Heart left ventricle (tissue), 16 donors: ENCODE measurements around the gene DENND5A. TPM values are rescaled to one million over a fixed set of nuclear protein-coding genes. Genes with fewer than 3 reads are reported as not detected.
A peak's percentile ranks its signal among the peaks of the same experiment; 100 is the strongest.
"Not testable (repeated sequence)": the region's sequence is repeated elsewhere in the genome, so short reads cannot be mapped to it uniquely, and the experiment has no call there.

Experiments used
- ATAC-seq, 4 donors: fragments of 200-7000 bp; cut with Tn5 transposase; one replicate each; pipeline ENCODE4 v1.9.1; 2020 to 2022; ENCODE audit warnings: moderate library complexity in 4 of 4, mild to moderate bottlenecking in 3 of 4, moderate number of reproducible peaks in 1 of 4
- DNase-seq, 5 donors: peaks; one replicate each; pipeline ENCODE4 v3.0.0-alpha.2; 2020
- H3K27ac ChIP-seq, 12 donors: fragments of 200-600 bp; sonication (generic) in 4 of 12; one replicate each; pipeline versions ENCODE4 v1.5.0 to v1.8.0; 2016 to 2022; ENCODE audit warnings: mild to moderate bottlenecking in 2 of 12
- H3K27me3 ChIP-seq, 9 donors: fragments of 200-600 bp; sonication (generic) in 2 of 9; one replicate each; pipeline versions ENCODE4 v1.5.1 to v1.8.0; 2016 to 2022; ENCODE audit warnings: mild to moderate bottlenecking in 3 of 9
- H3K36me3 ChIP-seq, 9 donors: fragments of 200-600 bp; sonication (generic) in 2 of 9; one replicate each; pipeline versions ENCODE4 v1.5.0 to v1.8.0; 2018 to 2022; ENCODE audit warnings: mild to moderate bottlenecking in 2 of 9
- H3K4me1 ChIP-seq, 12 donors: fragments of 200-600 bp; sonication (generic) in 4 of 12; one replicate each; pipeline versions ENCODE4 v1.5.0 to v1.8.0; 2016 to 2022; ENCODE audit warnings: mild to moderate bottlenecking in 3 of 12
- H3K4me3 ChIP-seq, 12 donors: fragments of 200-600 bp; sonication (generic) in 4 of 12; one replicate each; pipeline versions ENCODE4 v1.5.0 to v1.8.0; 2017 to 2022; ENCODE audit warnings: mild to moderate bottlenecking in 9 of 12, moderate library complexity in 4 of 12
- H3K9me3 ChIP-seq, 12 donors: fragments of 200-600 bp; sonication (generic) in 4 of 12; one replicate each; pipeline versions ENCODE4 v1.5.0 to v1.8.0; 2016 to 2022; ENCODE audit warnings: mild to moderate bottlenecking in 1 of 12
- POLR2A ChIP-seq, 2 donors: fragments of 450-650 bp; IDR thresholded peaks; one replicate each; pipeline ENCODE4 v1.6.1; 2017; ENCODE audit warnings: antibody characterized with exemption in 2 of 2, mild to moderate bottlenecking in 2 of 2, moderate library complexity in 2 of 2
- WGBS, 4 donors: extraction: QIAGEN DNeasy Blood & Tissue Kit in 2 of 4; methylation state at CpG; one replicate each; pipeline versions ENCODE4 v1.1.5 to v1.1.7; 2013 to 2018; 5-methylcytosine and 5-hydroxymethylcytosine counted together
- intact Hi-C, 10 donors: fragments of 100-400 bp; cut with DNase I; formaldehyde crosslinking; loops; one replicate each; pipeline versions ENCODE4 v1.11.1 to v1.14.2; 2022
- polyA plus RNA-seq, 2 donors: library from polyadenylated mRNA; stranded (reverse); fragments of 200-250 nt; gene quantifications; one replicate each; pipeline ENCODE4 v1.2.3, GENCODE V29; 2013
- total RNA-seq, 9 donors: library from RNA; depleted of rRNA in 2 of 9; stranded (reverse); fragments of >200 nt in 2 of 9; fragmentation: NEBNext Ultra II Directional in 3 of 9; extraction: Animal tissue kit (Norgen Biotek cat#: 25700) in 3 of 9; gene quantifications; one replicate each; pipeline versions ENCODE4 v1.1.0 to v1.2.4, GENCODE V29; 2016 to 2023
- TF ChIP-seq, protein P1 (sequence below), 12 donors: fragments of 200-600 bp; sonication (generic) in 4 of 12; IDR thresholded peaks; one replicate each; pipeline versions ENCODE4 v1.5.0 to v1.8.0; 2018 to 2022; ENCODE audit warnings: antibody characterized with exemption in 12 of 12, mild to moderate bottlenecking in 5 of 12
- donor health status: ischemic (EF 13 %, LVEDD 7.1; RV severe dilation, severe dysfunction).
- donor health status: healthy with polysubstance abuse.
- donor health status: DM: no; HTN: yes; CAD: no.
- donor health status: DM: no; HTN: no; CAD: no.
- donor health status: ischemic (EF 25% LVEDD 6.9; RV normal size, moderate dysfunction).
- donor health status: ischemic (EF 25% LVEDD 5.7; RV mildly dilated, moderate dysfunction).
- donor health status: healthy.
- donor health status: DM: yes; HTN: yes; CAD: no.
- donor health status: ischemic (EF 35%, LVEDD 5.7; RV mildly dilated, moderate dysfunction).
- donor health status: nonischemic (EF 11% LVEDD 7.7; RV severe dilation, severe dysfunction).
- donor health status: DM: yes; HTN: yes; CAD: no.
- donor health status: PGD.
- donor health status: ischemic (EF 29% LVEDD 5.4; RV normal size, mild dysfunction).
- donor health status: nonischemic (EF 23%, LVEDD 6.1; RV moderate dilation, normal function).

DENND5A gene
- total and polyA plus RNA-seq, 11 donors, result 44.5 to 175 (median 113) TPM

GRCh38 chr11:9201372-9202162 lies 63.6 kb downstream of the DENND5A start:
- WGBS, 4 donors, result 85 to 92% (median 88%) methylated on average over 3 of the region's 3 CpGs
- intact Hi-C loops, result loop anchor here in 6 of 10 donors (10.0 kb wide), 2 partner anchors 63 to 183 kb away; partner anchors contain the start of genes DENND5A (in 5 of the 6) and IPO7 (in 2 of the 6)
- Histone ChIP-seq H3K36me3 (peaks cover 0 to 67% (median 24%) of the 10 kb centered on the region in 9 donors), H3K4me1 (peaks cover 0 to 60% (median 14%) of the 10 kb centered on the region in 12 donors), H3K27me3 (no peaks in the 10 kb centered on the region), H3K27ac (peak overlapping the region in 1 of 12 donors; percentile 51), H3K9me3 (no peaks in the 10 kb centered on the region), H3K4me3 (no peak overlapping the region)
- no peak for ATAC-seq
- no peak for DNase-seq
- TF ChIP-seq, protein P1, sequence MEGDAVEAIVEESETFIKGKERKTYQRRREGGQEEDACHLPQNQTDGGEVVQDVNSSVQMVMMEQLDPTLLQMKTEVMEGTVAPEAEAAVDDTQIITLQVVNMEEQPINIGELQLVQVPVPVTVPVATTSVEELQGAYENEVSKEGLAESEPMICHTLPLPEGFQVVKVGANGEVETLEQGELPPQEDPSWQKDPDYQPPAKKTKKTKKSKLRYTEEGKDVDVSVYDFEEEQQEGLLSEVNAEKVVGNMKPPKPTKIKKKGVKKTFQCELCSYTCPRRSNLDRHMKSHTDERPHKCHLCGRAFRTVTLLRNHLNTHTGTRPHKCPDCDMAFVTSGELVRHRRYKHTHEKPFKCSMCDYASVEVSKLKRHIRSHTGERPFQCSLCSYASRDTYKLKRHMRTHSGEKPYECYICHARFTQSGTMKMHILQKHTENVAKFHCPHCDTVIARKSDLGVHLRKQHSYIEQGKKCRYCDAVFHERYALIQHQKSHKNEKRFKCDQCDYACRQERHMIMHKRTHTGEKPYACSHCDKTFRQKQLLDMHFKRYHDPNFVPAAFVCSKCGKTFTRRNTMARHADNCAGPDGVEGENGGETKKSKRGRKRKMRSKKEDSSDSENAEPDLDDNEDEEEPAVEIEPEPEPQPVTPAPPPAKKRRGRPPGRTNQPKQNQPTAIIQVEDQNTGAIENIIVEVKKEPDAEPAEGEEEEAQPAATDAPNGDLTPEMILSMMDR (IDR thresholded peaks at IDR 0.05), result no peak
- TF ChIP-seq POLR2A (IDR thresholded peaks at IDR 0.05), result no peak

GRCh38 chr11:9200471-9200870 lies 64.7 kb downstream of the DENND5A start:
- Histone ChIP-seq H3K27ac (peak overlapping the region in 7 of 12 donors; percentile 13 to 60 (median 22)), H3K4me3 (no peak overlapping the region), H3K9me3 (no peaks in the 10 kb centered on the region), H3K27me3 (no peaks in the 10 kb centered on the region), H3K36me3 (peaks cover 0 to 61% (median 27%) of the 10 kb centered on the region in 9 donors), H3K4me1 (peaks cover 0 to 52% (median 13%) of the 10 kb centered on the region in 12 donors)
- ATAC-seq (peak; percentile 30 to 78 (median 60)), DNase-seq (no peak)
- intact Hi-C loops, result loop anchor here in 6 of 10 donors (10.0 kb wide), 2 partner anchors 64 to 184 kb away; partner anchors contain the start of genes DENND5A (in 5 of the 6) and IPO7 (in 2 of the 6)
- WGBS, 4 donors, result 60 to 67% (median 65%) methylated on average over 2 of the region's 2 CpGs
- TF ChIP-seq POLR2A (IDR thresholded peaks at IDR 0.05), result no peak
- TF ChIP-seq, protein P1 (IDR thresholded peaks at IDR 0.05), result no peak

DNA sequence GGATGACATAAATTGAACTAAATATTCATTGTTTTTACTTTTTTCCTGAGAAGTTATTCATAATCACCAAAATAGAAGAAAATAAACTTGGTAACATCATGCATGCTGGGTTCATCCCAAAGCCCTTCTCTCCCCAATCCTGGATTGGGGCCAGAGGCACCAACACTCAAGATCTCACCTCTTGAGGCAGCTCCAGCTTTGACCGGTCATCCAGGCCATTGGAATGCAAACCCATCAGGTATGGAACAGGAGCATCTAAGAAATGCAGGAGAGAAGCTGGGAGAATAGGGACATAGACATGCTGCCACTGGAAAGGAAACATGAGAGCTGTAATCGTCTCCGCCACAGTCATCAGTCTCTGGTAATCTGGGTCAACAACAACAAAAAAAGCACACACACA lies 71.8 kb downstream of the DENND5A start:
- Histone ChIP-seq H3K9me3 (no peaks in the 10 kb centered on the region), H3K4me3 (no peak overlapping the region), H3K4me1 (peaks cover 0 to 10% (median 0%) of the 10 kb centered on the region in 12 donors), H3K27ac (no peak overlapping the region), H3K27me3 (no peaks in the 10 kb centered on the region), H3K36me3 (peaks cover 0 to 83% (median 43%) of the 10 kb centered on the region in 9 donors)
- DNase-seq (no peak), ATAC-seq (no peak)
- WGBS, 4 donors, result 75 to 88% (median 80%) methylated on average over 3 of the region's 3 CpGs
- no peak for TF ChIP-seq POLR2A (IDR thresholded peaks at IDR 0.05)
- TF ChIP-seq, protein P1 (IDR thresholded peaks at IDR 0.05), result no peak
- intact Hi-C loops, result no loop called here

- Histone ChIP-seq H3K4me3 (no peak overlapping the region), H3K36me3 (peaks cover 0 to 83% (median 50%) of the 10 kb centered on the region in 9 donors), H3K27ac (no peak overlapping the region), H3K4me1 (peaks cover 0 to 13% (median 0%) of the 10 kb centered on the region in 12 donors), H3K9me3 (no peaks in the 10 kb centered on the region), H3K27me3 (no peaks in the 10 kb centered on the region)
- DNase-seq (no peak), ATAC-seq (no peak)
- TF ChIP-seq, protein P1 (IDR thresholded peaks at IDR 0.05), result no peak
- no peak for TF ChIP-seq POLR2A (IDR thresholded peaks at IDR 0.05)
- intact Hi-C loops, result no loop called here
- 90 to 100% (median 99%) methylated on average over 3 of the region's 3 CpGs for WGBS, 4 donors
Observed at GRCh38 chr11:9192561-9192960, 72.6 kb downstream of the DENND5A start.

- Histone ChIP-seq H3K36me3 (peaks cover 0 to 91% (median 63%) of the 10 kb centered on the region in 9 donors), H3K4me1 (peaks cover 0 to 13% (median 0%) of the 10 kb centered on the region in 12 donors)
- H3K9me3 ChIP-seq, H3K27me3 ChIP-seq, H3K27ac ChIP-seq, H3K4me3 ChIP-seq, DNase-seq, ATAC-seq, intact Hi-C loops: not testable (repeated sequence)
- 96 to 98% (median 97%) methylated on average over 5 of the region's 5 CpGs for WGBS, 4 donors
Observed at GRCh38 chr11:9190326-9191016, 74.7 kb downstream of the DENND5A start.

GRCh38 chr11:9188860-9189259 lies 76.3 kb downstream of the DENND5A start:
- WGBS, 4 donors, result 87 to 97% (median 94%) methylated on average over 3 of the region's 3 CpGs
- H3K4me3 ChIP-seq, H3K9me3 ChIP-seq, intact Hi-C loops, H3K27ac ChIP-seq, ATAC-seq, H3K27me3 ChIP-seq, DNase-seq: not testable (repeated sequence)
- peaks cover 0 to 10% (median 0%) of the 10 kb centered on the region in 12 donors for H3K4me1 ChIP-seq
- H3K36me3 ChIP-seq, result peaks cover 0 to 89% (median 63%) of the 10 kb centered on the region in 9 donors
